Jurkat, Clone E6-1 (cell line): Measurements from ENCODE around the gene CHRND.
"Not testable (repeated sequence)": the region's sequence is repeated elsewhere in the genome, so short reads cannot be mapped to it uniquely, and the experiment has no call there.

Experiments
- DNase-seq: peaks from one replicate; pipeline ENCODE4 v3.0.0-alpha.2; 2011; ENCODE audit warnings: low read depth, low spot score
- H3K4me3 ChIP-seq: 2 replicates; pipeline ENCODE4 v1.5.1; 2011; ENCODE audit warnings: mild to moderate bottlenecking, low read length, control low read depth, moderate library complexity

The CHRND gene

GRCh38 chr2:232522623-232523401, 3.1 kb upstream of the CHRND start:
- no peak for DNase-seq
- H3K4me3 ChIP-seq = no peak overlapping the region

GRCh38 chr2:232523402-232523681, 2.6 kb upstream of the CHRND start:
- H3K4me3 ChIP-seq = no peak overlapping the region
- no peak for DNase-seq

- no peak overlapping the region for H3K4me3 ChIP-seq
- no peak for DNase-seq
These were observed 2.0 kb upstream of the CHRND start for GRCh38 chr2:232523682-232524597.

- no peak overlapping the region for H3K4me3 ChIP-seq
- no peak for DNase-seq
These were observed 1.2 kb upstream of the CHRND start for GRCh38 chr2:232524771-232525170.

- DNase-seq = no peak
- no peak overlapping the region for H3K4me3 ChIP-seq
These were observed 761 bp upstream of the CHRND start for GRCh38 chr2:232525199-232525598.

GRCh38 chr2:232526372-232526941, 497 bp downstream of the CHRND start:
- no peak overlapping the region for H3K4me3 ChIP-seq
- DNase-seq = no peak

GRCh38 chr2:232527905-232528470, 2.0 kb downstream of the CHRND start:
- no peak for DNase-seq
- H3K4me3 ChIP-seq = no peak overlapping the region

- no peak overlapping the region for H3K4me3 ChIP-seq
- peak; percentile 77 for DNase-seq
These were observed 2.9 kb downstream of the CHRND start for GRCh38 chr2:232528746-232529460.

- H3K4me3 ChIP-seq = no peak overlapping the region
- DNase-seq = no peak
These were observed 4.0 kb downstream of the CHRND start for GRCh38 chr2:232529806-232530547.

GRCh38 chr2:232530626-232531260, 4.8 kb downstream of the CHRND start:
- DNase-seq = no peak
- H3K4me3 ChIP-seq = no peak overlapping the region

GRCh38 chr2:232532419-232532818, 6.5 kb downstream of the CHRND start:
- H3K4me3 ChIP-seq = no peak overlapping the region
- DNase-seq = no peak

- not testable (repeated sequence) for DNase-seq, H3K4me3 ChIP-seq
These were observed 6.9 kb downstream of the CHRND start for GRCh38 chr2:232532821-232533220.

- no peak overlapping the region for H3K4me3 ChIP-seq
- DNase-seq = peak; percentile 20
These were observed 8.2 kb downstream of the CHRND start for GRCh38 chr2:232533944-232534710.

GRCh38 chr2:232534940-232535651, 9.1 kb downstream of the CHRND start:
- DNase-seq = no peak
- no peak overlapping the region for H3K4me3 ChIP-seq

- DNase-seq = no peak
- no peak overlapping the region for H3K4me3 ChIP-seq
These were observed 10.0 kb downstream of the CHRND start for GRCh38 chr2:232535761-232536530.

- no peak overlapping the region for H3K4me3 ChIP-seq
- DNase-seq = no peak
These were observed 11.1 kb downstream of the CHRND start for GRCh38 chr2:232537079-232537478.
